ENCODE results near the gene CPN1. TPM values are rescaled to one million over a fixed set of nuclear protein-coding genes. Genes with fewer than 3 reads are reported as not detected.

CPN1 gene
- total and polyA plus RNA-seq, 9 of the 15 experiments (the other 6 are each of a cell fraction or from before 2014, with no cell fraction given) = 0.15 to 0.17 TPM; not detected in 7

DNA sequence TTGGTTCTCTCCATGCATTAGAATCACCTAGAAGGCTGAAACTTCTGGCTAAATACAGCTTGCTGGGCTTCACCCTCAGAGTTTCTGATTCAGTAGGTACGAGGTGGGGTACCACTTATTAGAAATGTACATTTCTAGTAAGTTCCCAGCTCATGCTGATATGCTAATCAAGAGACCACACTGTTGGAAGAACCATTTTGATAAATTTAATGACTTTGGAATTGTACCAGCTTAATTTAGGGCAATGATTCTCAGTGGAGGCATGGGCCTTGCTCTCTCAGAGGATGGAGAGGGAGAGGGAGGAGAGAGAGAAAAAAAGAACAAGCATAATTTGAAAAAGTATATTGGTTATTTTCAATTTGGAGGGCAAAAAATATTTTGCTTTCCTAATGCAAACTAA is 20.3 kb downstream of the CPN1 start:
- no peaks in the 10 kb centered on the region; a peak in 1 of 5 replicates for H3K27me3 ChIP-seq (ENCODE audit: control insufficient read depth in 2 of 2, insufficient read depth in 2 of 2, low read length in 2 of 2)
- in situ Hi-C loops (cut with MboI) (no loop called here), intact Hi-C loops (cut with micrococcal nuclease) (no loop called here)
- no peaks in the 10 kb centered on the region for H4K20me1 ChIP-seq (replicated peaks; ENCODE audit: control insufficient read depth, insufficient read depth, low read length)
- no peak overlapping the region for H3K4me3 ChIP-seq
- CTCF ChIA-PET (ENCODE audit: low intra/inter-chr PET ratio) = no interaction called here
- POLR2A ChIA-PET = no interaction called here
- H3K27ac ChIP-seq (ENCODE audit: extremely low read depth, low read depth, low read length) = no peak overlapping the region
- H3K9ac ChIP-seq (ENCODE audit: insufficient read depth in 1 of 2, low read depth in 2 of 2, low read length in 2 of 2) = no peak overlapping the region
- 0% methylated on average over 1 of the region's 1 CpG for WGBS (ENCODE audit: insufficient coverage, low coverage, missing lambda C conversion rate)
- no peak for DNase-seq (ENCODE audit: extremely low read depth in 1 of 4, low spot score in 3 of 4)
- no peaks in the 10 kb centered on the region for H3K36me3 ChIP-seq (ENCODE audit: control insufficient read depth, insufficient read depth, low read length)
- no peak for ATAC-seq
- no TSS peak for BruUV-seq (replicated peaks)
- no peaks in the 10 kb centered on the region for H3K9me1 ChIP-seq (ENCODE audit: control insufficient read depth, insufficient read depth, low read length)
- no peak for TF ChIP-seq MTF1 (CRISPR knock-in tag; IDR thresholded peaks at IDR 0.05; ENCODE audit: borderline replicate concordance)
- TF ChIP-seq PTTG1 (tag; IDR thresholded peaks at IDR 0.05; ENCODE audit: low read depth) = no peak
- no peak for TF ChIP-seq ZFP91 (CRISPR knock-in tag; IDR thresholded peaks at IDR 0.05)
- TF ChIP-seq NR3C1 (CRISPR knock-in tag; IDR thresholded peaks at IDR 0.05) = no peak
- no peak for TF ChIP-seq KLF16 (IDR thresholded peaks at IDR 0.05)
- no peak for TF ChIP-seq CEBPZ (IDR thresholded peaks at IDR 0.05; ENCODE audit: borderline replicate concordance, low read depth, low read length)
- no peak for TF ChIP-seq POLR3G (IDR thresholded peaks at IDR 0.05; ENCODE audit: extremely low read depth, insufficient read length, insufficient replicate concordance)
- TF ChIP-seq CHCHD3 (CRISPR knock-in tag; IDR thresholded peaks at IDR 0.05) = no peak
- TF ChIP-seq CBX1 (IDR thresholded peaks at IDR 0.05; ENCODE audit: low read depth) = no peak
- no peak for TF ChIP-seq MTA1 (IDR thresholded peaks at IDR 0.05; ENCODE audit: borderline replicate concordance)
- TF ChIP-seq EZH2 (IDR thresholded peaks at IDR 0.05; ENCODE audit: borderline replicate concordance, low read depth, low read length) = no peak
- TF ChIP-seq TCF3 (CRISPR knock-in tag; IDR thresholded peaks at IDR 0.05) = no peak
- TF ChIP-seq, protein P1, sequence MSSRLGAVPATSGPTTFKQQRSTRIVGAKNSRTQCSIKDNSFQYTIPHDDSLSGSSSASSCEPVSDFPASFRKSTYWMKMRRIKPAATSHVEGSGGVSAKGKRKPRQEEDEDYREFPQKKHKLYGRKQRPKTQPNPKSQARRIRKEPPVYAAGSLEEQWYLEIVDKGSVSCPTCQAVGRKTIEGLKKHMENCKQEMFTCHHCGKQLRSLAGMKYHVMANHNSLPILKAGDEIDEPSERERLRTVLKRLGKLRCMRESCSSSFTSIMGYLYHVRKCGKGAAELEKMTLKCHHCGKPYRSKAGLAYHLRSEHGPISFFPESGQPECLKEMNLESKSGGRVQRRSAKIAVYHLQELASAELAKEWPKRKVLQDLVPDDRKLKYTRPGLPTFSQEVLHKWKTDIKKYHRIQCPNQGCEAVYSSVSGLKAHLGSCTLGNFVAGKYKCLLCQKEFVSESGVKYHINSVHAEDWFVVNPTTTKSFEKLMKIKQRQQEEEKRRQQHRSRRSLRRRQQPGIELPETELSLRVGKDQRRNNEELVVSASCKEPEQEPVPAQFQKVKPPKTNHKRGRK (tag; IDR thresholded peaks at IDR 0.05) = no peak
- no peak for TF ChIP-seq ZNF584 (CRISPR knock-in tag; IDR thresholded peaks at IDR 0.05; ENCODE audit: low read depth)
- no peak for TF ChIP-seq XRCC4 (IDR thresholded peaks at IDR 0.05; ENCODE audit: extremely low read depth, insufficient read depth, insufficient read length)
- FAIRE-seq = no peak
- no peaks in the 10 kb centered on the region for H3K79me2 ChIP-seq (ENCODE audit: control insufficient read depth, insufficient read depth, low read length)
- no peaks in the 10 kb centered on the region for H3K9me3 ChIP-seq (replicated peaks; ENCODE audit: control insufficient read depth, insufficient read depth, low read depth, low read length)
- H3K4me1 ChIP-seq (replicated peaks in 1 of 2; ENCODE audit: control insufficient read depth in 2 of 2, insufficient read depth in 2 of 2, low read length in 2 of 2) = peaks cover 0 to 4% of the 10 kb centered on the region in 2 experiments; a peak in 2 of 5 replicates
- no peak overlapping the region for H3K4me2 ChIP-seq (ENCODE audit: insufficient read depth, low read length)
- no peak overlapping the region for H2AFZ ChIP-seq (ENCODE audit: low read depth, low read length)

Measured in K562 (cell line).